Measurements from ENCODE around the gene PPT1.

GRCh38 chr1:40076895-40077312, 20.1 kb downstream of the PPT1 start:
- TF ChIP-seq SMC3 (IDR thresholded peaks at IDR 0.05) (no peak), CTCF (IDR thresholded peaks at IDR 0.05) (no peak), EHMT2 (IDR thresholded peaks at IDR 0.05; ENCODE audit: low read depth) (no peak), REST (IDR thresholded peaks at IDR 0.05) (no peak), MAZ (IDR thresholded peaks at IDR 0.05; ENCODE audit: borderline replicate concordance, low read depth, low read length) (no peak), RCOR1 (IDR thresholded peaks at IDR 0.05; ENCODE audit: low read depth, low read length) (no peak), SREBF2 (IDR thresholded peaks at IDR 0.05) (no peak), CHD2 (IDR thresholded peaks at IDR 0.05; ENCODE audit: low read length, partially characterized antibody) (no peak), POLR2A (IDR thresholded peaks at IDR 0.05; ENCODE audit: low read length) (no peak), NR3C1 (IDR thresholded peaks at IDR 0.05) (no peak)

Measured in A549 (cell line).